Hepatocyte (in vitro differentiated cells): Measurements from ENCODE around the gene AIFM1. TPM values are rescaled to one million over a fixed set of nuclear protein-coding genes. Genes with fewer than 3 reads are reported as not detected.

ENCODE experiments used
- DNase-seq: peaks from one replicate; pipeline ENCODE4 v3.0.0-alpha.2; 2016; ENCODE audit warnings: low spot score
- H2AFZ ChIP-seq: fragments of 200-600 bp; sonication (generic); 2 replicates; pipeline ENCODE4 v1.6.0; 2016; ENCODE audit warnings: antibody characterized with exemption, mild to moderate bottlenecking
- H3K27ac ChIP-seq: fragments of 200-600 bp; sonication (generic); 2 replicates; pipeline ENCODE4 v1.5.1; 2016; ENCODE audit warnings: mild to moderate bottlenecking
- H3K27me3 ChIP-seq: fragments of 200-600 bp; sonication (generic); 2 replicates; pipeline ENCODE4 v1.6.1; 2016
- H3K36me3 ChIP-seq: fragments of 200-600 bp; sonication (generic); replicated peaks from 2 replicates; pipeline ENCODE4 v1.5.1; 2016; ENCODE audit warnings: low read depth; ENCODE audit not compliant: insufficient read depth
- H3K4me1 ChIP-seq: fragments of 200-600 bp; sonication (generic); 2 replicates; pipeline ENCODE4 v1.5.1; 2016; ENCODE audit warnings: mild to moderate bottlenecking, moderate library complexity; ENCODE audit not compliant: insufficient read depth
- H3K4me2 ChIP-seq: fragments of 200-600 bp; sonication (generic); 2 replicates; pipeline ENCODE4 v1.6.0; 2016
- H3K4me3 ChIP-seq: fragments of 200-600 bp; sonication (generic); 2 replicates; pipeline ENCODE4 v1.5.1; 2016; ENCODE audit warnings: mild to moderate bottlenecking
- H3K79me2 ChIP-seq: fragments of 200-600 bp; sonication (generic); 2 replicates; pipeline ENCODE4 v1.6.0; 2017; ENCODE audit warnings: mild to moderate bottlenecking
- H3K9me2 ChIP-seq: fragments of 200-600 bp; sonication (generic); replicated peaks from 2 replicates; pipeline ENCODE4 v1.6.0; 2017; ENCODE audit warnings: mild to moderate bottlenecking; ENCODE audit not compliant: insufficient read depth
- H3K9me3 ChIP-seq: fragments of 200-600 bp; sonication (generic); 2 replicates; pipeline ENCODE4 v1.5.1; 2016; ENCODE audit warnings: low read depth, mild to moderate bottlenecking
- H4K20me1 ChIP-seq: fragments of 200-600 bp; sonication (generic); 2 replicates; pipeline ENCODE4 v1.6.0; 2016; ENCODE audit warnings: mild to moderate bottlenecking; ENCODE audit not compliant: insufficient read depth, poor library complexity, severe bottlenecking
- CTCF ChIP-seq: fragments of 200-600 bp; sonication (generic); IDR thresholded peaks from 2 replicates; pipeline ENCODE4 v1.5.1; 2016; ENCODE audit warnings: antibody characterized with exemption, mild to moderate bottlenecking; ENCODE audit not compliant: poor library complexity
- EZH2 ChIP-seq: fragments of 200-600 bp; sonication (generic); IDR thresholded peaks from 2 replicates; pipeline ENCODE4 v1.6.1; 2016; ENCODE audit warnings: antibody characterized with exemption, mild to moderate bottlenecking, borderline replicate concordance
- EZH2phosphoT487 ChIP-seq: fragments of 200-600 bp; sonication (generic); IDR thresholded peaks from one replicate; pipeline ENCODE4 v1.6.1; 2018; ENCODE audit warnings: antibody characterized with exemption, mild to moderate bottlenecking, low read depth, moderate library complexity; ENCODE audit not compliant: unreplicated experiment, severe bottlenecking
- WGBS: methylation state at CpG from one replicate; pipeline ENCODE4 v1.1.6; 2016; ENCODE audit warnings: low lambda C conversion rate; ENCODE audit errors: missing lambda C conversion rate; 5-methylcytosine and 5-hydroxymethylcytosine counted together
- polyA plus RNA-seq: library from polyadenylated mRNA; unstranded; fragments of >200 nt; fragmentation: Nextera tagmentation; extraction: Ambion mirVana; gene quantifications from 2 replicates; pipeline ENCODE4 v1.2.1, GENCODE V29; 2016
- total RNA-seq: library from RNA; depleted of rRNA; stranded (reverse); fragments of >200 nt; gene quantifications from 2 replicates; pipeline ENCODE4 v1.2.3, GENCODE V29; 2014

AIFM1 gene
- total and polyA plus RNA-seq, 2 experiments from 2014 or later, result 54.9 to 70.8 TPM

GRCh38 chrX:130176354-130176776 is 10.7 kb upstream of the AIFM1 start:
- H4K20me1 ChIP-seq, result no peaks in the 10 kb centered on the region
- no peak for DNase-seq
- TF ChIP-seq EZH2phosphoT487, result no peak
- TF ChIP-seq EZH2, result no peak
- H3K4me1 ChIP-seq, result no peaks in the 10 kb centered on the region
- no peak overlapping the region for H3K27ac ChIP-seq
- no peaks in the 10 kb centered on the region for H3K9me3 ChIP-seq
- H3K79me2 ChIP-seq, result no peaks in the 10 kb centered on the region
- no peaks in the 10 kb centered on the region for H3K9me2 ChIP-seq
- H3K4me2 ChIP-seq, result no peak overlapping the region
- peaks cover 8% of the 10 kb centered on the region for H3K27me3 ChIP-seq
- H3K4me3 ChIP-seq, result no peak overlapping the region
- no peaks in the 10 kb centered on the region for H3K36me3 ChIP-seq
- no peak overlapping the region for H2AFZ ChIP-seq

- Histone ChIP-seq H3K4me1 (no peaks in the 10 kb centered on the region), H3K4me2 (no peak overlapping the region), H3K79me2 (no peaks in the 10 kb centered on the region), H3K4me3 (no peak overlapping the region), H2AFZ (no peak overlapping the region), H3K27me3 (peaks cover 8% of the 10 kb centered on the region), H3K9me2 (no peaks in the 10 kb centered on the region), H3K9me3 (no peaks in the 10 kb centered on the region), H3K36me3 (no peaks in the 10 kb centered on the region), H4K20me1 (no peaks in the 10 kb centered on the region), H3K27ac (no peak overlapping the region)
- no peak for TF ChIP-seq EZH2phosphoT487
- TF ChIP-seq EZH2, result no peak
- no peak for TF ChIP-seq CTCF
- 77% methylated on average over 2 of the region's 2 CpGs for WGBS
- no peak for DNase-seq
Observed at GRCh38 chrX:130174937-130175336, 9.3 kb upstream of the AIFM1 start.

DNA sequence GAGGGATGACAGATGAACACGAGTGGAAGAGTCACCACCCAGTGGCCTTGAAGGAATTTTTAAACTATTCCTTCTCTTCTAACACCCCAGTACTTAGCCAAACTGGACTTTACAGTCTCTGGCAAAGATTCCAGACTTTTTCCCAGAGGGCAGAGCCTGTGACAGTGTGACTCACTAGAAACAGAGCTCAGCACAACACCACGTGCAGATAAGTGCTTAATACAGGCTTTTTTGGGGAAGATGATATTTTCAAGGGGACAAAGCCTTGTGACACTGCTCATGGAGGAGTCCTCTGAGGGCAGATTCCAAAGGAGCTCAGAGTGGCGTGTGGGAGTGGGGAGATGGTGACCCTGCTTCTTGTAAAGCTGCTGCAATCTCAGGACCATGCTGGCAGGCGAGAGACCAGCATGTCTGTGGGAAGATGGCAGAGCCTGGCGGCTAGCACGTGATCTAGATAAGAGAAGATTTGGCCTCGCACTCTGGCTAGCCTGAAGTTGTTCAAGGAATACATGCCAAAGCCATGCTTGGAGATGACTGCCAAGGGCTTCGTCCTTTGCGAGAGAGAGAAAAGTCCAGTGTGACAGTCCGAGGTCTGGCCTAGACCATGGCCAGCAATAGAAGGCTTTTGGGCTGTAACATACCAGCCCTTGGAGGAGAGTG is 8.5 kb upstream of the AIFM1 start:
- Histone ChIP-seq H3K27ac (peak overlapping the region; percentile 74), H3K79me2 (no peaks in the 10 kb centered on the region), H3K27me3 (peaks cover 8% of the 10 kb centered on the region), H3K9me3 (no peaks in the 10 kb centered on the region), H2AFZ (no peak overlapping the region), H3K36me3 (no peaks in the 10 kb centered on the region), H4K20me1 (no peaks in the 10 kb centered on the region), H3K4me1 (no peaks in the 10 kb centered on the region), H3K9me2 (no peaks in the 10 kb centered on the region), H3K4me2 (no peak overlapping the region), H3K4me3 (no peak overlapping the region)
- TF ChIP-seq EZH2phosphoT487, result no peak
- TF ChIP-seq CTCF, result no peak
- TF ChIP-seq EZH2, result no peak
- no peak for DNase-seq
- 61% methylated on average over 10 of the region's 10 CpGs for WGBS

- Histone ChIP-seq H4K20me1 (no peaks in the 10 kb centered on the region), H3K27me3 (peaks cover 8% of the 10 kb centered on the region), H3K4me2 (no peak overlapping the region), H3K4me1 (no peaks in the 10 kb centered on the region), H3K9me3 (no peaks in the 10 kb centered on the region), H2AFZ (no peak overlapping the region), H3K27ac (peak overlapping the region; percentile 74), H3K9me2 (no peaks in the 10 kb centered on the region), H3K36me3 (no peaks in the 10 kb centered on the region), H3K4me3 (no peak overlapping the region), H3K79me2 (no peaks in the 10 kb centered on the region)
- TF ChIP-seq EZH2phosphoT487 (no peak), CTCF (no peak), EZH2 (no peak)
- DNase-seq, result no peak
- 59% methylated on average over 7 of the region's 7 CpGs for WGBS
Observed at GRCh38 chrX:130173190-130173895, 7.7 kb upstream of the AIFM1 start.
